Stimulated activated CD8-positive, alpha-beta memory T cell treated with anti-CD3 and anti-CD28 coated beads, Interleukin-15, amount 100 ng/mL, for 1 hour (primary cell): ENCODE measurements around the gene LRRK2.
"Not testable (repeated sequence)": the region's sequence is repeated elsewhere in the genome, so short reads cannot be mapped to it uniquely, and the experiment has no call there.

Experiments
- DNase-seq: peaks from one replicate; pipeline ENCODE4 v3.0.0-alpha.2; 2020; ENCODE audit warnings: low read depth

LRRK2 gene

GRCh38 chr12:40224439-40225291 lies at the start of gene LRRK2:
Gene LRRK2, plus strand, starts transcription at chr12:40224997. Its CDS starts 135 bp downstream, at chr12:40225132.
- no peak for DNase-seq

DNA sequence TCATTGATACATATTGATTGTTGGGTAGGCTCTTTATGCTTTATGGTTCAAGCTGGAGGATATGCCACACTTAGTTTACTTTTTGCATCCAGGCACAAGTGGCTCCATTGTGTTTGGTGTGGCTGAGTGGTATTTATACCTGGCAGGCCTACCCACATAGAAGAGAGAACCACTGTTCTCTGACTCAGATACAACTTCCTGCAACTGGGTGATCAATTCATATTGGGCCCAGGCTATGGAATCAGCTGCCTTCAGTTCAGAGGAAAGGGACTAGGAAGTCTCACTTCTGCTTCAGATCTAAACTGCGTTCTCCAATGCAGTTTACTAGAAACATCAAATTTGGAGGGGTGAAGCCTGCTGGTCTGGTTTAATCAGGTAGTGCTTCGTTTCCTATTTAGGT lies 49.8 kb upstream of the LRRK2 start:
- DNase-seq = no peak

DNA sequence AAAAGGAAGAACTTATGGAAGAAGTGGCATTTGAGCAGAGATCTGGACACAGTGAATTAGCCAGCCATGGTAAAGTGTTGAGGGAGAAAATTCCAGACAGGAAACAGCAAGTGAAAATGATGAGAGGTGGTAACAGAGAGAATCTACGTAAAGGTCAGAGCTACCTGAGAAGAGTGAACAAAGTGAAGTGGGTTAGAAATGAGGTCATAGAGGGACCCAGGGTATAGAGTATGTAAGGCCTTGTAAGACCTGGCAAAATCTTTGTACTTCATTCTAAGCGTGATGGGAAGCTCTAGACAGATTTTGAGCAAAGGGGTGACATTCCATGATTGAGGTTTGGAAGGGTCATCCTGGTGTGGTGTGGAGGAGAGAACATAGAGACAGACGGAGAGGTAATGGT lies 49.3 kb upstream of the LRRK2 start:
- DNase-seq = no peak

DNA sequence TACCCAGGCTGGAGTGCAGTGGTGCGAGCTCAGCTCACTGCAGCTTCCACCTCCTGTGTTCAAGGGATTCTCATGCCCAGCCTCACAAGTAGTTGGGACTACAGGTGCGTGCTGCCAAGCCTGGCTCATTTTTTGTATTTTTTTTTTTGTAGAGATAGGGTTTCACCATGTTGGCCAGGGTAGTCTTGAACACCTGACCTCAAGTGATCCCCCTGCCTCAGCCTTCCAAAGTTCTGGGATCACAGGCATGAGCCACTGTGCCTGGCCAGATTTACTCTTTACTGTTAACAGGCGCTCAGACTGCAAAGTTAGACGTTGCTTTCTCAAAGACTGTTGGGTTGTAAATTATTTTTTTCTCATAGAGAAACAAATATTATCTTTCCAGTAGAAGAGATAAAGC lies 46.1 kb upstream of the LRRK2 start:
- no peak for DNase-seq

- no peak for DNase-seq
Observed at GRCh38 chr12:40181490-40181889, 43.3 kb upstream of the LRRK2 start.

- DNase-seq = no peak
Observed at GRCh38 chr12:40183715-40184114, 41.1 kb upstream of the LRRK2 start.

DNA sequence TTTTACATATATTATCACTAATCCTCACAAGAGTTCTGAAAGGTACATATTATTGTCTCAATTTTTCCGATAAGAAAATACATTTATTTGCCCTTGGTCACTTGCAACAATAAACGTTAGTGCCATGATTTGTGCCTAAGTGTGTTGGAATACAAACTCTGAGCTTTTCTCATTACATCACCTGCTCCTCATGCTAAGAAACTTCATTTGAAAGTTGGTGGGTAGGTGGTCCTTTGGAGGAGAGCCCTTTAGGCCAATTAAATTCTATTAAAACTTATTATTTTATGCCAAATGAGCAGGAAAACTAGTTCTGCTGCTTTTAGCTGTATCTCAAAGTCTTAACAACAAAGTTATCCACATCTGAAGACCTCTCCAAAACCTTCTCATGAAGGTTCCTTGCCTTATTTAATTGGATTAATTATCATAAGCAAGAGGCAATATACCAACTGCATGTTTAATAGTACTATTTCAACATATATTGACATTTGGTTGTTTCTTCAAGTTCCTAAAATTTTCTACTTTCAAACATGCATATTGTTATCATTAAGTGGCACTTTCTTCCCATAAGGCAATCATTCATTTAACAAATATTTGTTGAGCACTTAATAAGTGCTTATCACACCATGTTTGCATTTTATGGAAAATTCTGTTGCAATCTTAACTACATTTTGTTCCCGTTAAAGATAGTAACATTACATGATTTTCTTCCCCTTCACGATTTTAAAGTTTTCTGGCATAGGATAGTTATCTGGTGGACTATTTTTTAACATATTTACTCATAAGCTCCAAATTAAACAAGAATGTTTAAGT lies 40.1 kb upstream of the LRRK2 start:
- DNase-seq = no peak

GRCh38 chr12:40185303-40185693 lies 39.5 kb upstream of the LRRK2 start:
- DNase-seq = no peak

GRCh38 chr12:40188558-40189320 lies 36.1 kb upstream of the LRRK2 start:
- DNase-seq = no peak

DNA sequence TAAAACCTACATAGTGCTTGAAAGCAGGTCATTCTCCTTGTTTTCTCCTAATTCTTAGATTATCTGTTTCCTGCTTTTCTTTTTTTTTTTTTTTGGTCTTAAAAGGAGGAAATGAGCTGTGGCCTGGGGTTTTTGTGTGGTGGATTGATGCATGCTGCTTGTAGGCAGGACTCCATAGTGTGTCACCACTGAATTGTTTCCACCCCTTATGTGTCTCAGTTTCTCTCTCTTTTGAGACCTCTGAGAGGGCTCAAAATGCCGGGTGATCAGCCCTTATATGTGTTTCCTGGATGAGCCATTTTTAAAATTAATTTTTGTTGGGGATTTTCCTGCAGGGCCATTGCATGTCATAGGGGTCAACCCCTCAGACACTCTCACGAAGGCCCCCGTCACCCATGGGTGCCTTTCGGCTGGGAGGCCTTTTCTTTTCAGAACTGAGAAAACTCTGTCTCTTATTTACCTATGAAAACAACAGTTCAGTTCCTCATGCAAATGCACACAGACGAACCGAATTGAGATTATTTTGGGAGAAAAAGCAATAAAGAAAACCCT lies 32.0 kb upstream of the LRRK2 start:
- no peak for DNase-seq

DNA sequence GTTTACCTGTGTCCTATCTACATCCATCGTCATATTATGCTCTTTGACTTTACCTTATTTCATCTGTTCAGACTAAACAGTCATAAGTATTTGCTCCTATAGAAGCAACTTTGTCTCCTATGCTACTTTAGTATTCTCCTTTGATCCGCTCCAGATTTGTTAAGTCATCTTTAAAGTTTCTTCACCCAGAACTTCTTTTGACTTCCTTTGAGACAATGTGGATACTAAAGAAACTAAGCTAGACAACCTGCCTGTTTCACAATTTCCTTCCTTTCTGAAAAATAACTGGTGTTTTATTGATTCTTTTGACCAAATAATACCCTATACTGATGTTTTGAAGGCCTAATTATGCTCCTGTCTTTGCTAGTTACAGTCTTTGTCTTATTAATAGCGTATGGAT lies 30.0 kb upstream of the LRRK2 start:
- DNase-seq = no peak

GRCh38 chr12:40197590-40197989 lies 27.2 kb upstream of the LRRK2 start:
- no peak for DNase-seq

GRCh38 chr12:40198601-40199000 lies 26.2 kb upstream of the LRRK2 start:
- DNase-seq = no peak

GRCh38 chr12:40202095-40203059 lies 22.4 kb upstream of the LRRK2 start:
- no peak for DNase-seq

GRCh38 chr12:40203060-40203430 lies 21.8 kb upstream of the LRRK2 start:
- no peak for DNase-seq

GRCh38 chr12:40204337-40204736 lies 20.5 kb upstream of the LRRK2 start:
- no peak for DNase-seq

- no peak for DNase-seq
Observed at GRCh38 chr12:40207551-40207950, 17.2 kb upstream of the LRRK2 start.

GRCh38 chr12:40208707-40209446 lies 15.9 kb upstream of the LRRK2 start:
- DNase-seq = no peak

DNA sequence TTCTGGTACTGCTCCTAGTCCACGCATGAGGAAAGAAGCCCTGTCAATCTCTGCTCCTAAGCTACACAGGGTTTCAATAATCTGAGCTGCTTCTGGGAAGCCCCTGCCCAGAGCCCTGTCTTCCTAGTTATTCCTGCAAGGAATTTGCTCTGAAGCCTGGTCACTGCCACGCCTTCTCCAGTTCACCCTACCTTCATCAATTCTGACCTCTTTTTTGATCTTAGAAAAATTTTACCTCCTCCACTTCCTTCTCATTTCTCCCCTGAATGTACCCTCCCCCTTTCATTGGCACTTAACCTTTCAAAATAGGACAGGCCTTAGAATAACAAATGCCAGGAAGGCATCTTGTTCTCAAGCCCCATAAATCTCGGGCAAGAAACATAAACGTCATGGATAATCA lies 14.9 kb upstream of the LRRK2 start:
- DNase-seq = no peak

DNA sequence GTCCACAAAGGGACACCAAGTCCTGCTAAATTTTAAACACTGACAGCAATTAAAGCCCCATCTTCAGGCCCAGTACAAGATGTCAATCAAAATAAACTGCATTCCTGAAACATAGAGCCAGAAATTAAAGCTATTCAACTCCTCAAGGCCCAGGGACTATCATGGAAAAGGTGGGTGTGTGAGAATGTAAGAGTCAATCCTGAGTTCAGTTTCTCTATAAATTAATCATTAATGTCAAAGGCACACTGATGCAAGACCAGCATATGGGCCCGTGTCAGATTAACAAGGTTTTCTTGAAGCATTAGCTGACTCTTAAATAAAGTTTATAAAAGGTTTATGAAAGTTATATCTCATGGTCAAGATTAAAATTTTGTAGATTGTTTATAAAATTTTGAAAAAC lies 13.6 kb upstream of the LRRK2 start:
- DNase-seq = not testable (repeated sequence)
